ENCODE results near the gene CIPC. TPM values are rescaled to one million over a fixed set of nuclear protein-coding genes. Genes with fewer than 3 reads are reported as not detected.
A peak's percentile ranks its signal among the peaks of the same experiment; 100 is the strongest.

The CIPC gene
- total and polyA plus RNA-seq, 2 of the 13 experiments (the other 11 are each of a cell fraction or from before 2014, with no cell fraction given) = 7.6 to 13.9 TPM

GRCh38 chr14:77086017-77086727 is 11.9 kb upstream of the CIPC start (continued):
- TF ChIP-seq, protein P1, sequence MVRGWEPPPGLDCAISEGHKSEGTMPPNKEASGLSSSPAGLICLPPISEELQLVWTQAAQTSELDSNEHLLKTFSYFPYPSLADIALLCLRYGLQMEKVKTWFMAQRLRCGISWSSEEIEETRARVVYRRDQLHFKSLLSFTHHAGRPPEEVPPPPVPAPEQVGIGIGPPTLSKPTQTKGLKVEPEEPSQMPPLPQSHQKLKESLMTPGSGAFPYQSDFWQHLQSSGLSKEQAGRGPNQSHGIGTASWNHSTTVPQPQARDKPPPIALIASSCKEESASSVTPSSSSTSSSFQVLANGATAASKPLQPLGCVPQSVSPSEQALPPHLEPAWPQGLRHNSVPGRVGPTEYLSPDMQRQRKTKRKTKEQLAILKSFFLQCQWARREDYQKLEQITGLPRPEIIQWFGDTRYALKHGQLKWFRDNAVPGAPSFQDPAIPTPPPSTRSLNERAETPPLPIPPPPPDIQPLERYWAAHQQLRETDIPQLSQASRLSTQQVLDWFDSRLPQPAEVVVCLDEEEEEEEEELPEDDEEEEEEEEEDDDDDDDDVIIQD (CRISPR knock-in tag; IDR thresholded peaks at IDR 0.05; ENCODE audit: low read depth) = no peak
- no peak for TF ChIP-seq KLF12 (CRISPR knock-in tag; IDR thresholded peaks at IDR 0.05; ENCODE audit: borderline replicate concordance)
- no peak for TF ChIP-seq RBFOX2 (IDR thresholded peaks at IDR 0.05; ENCODE audit: low read depth, low read length)
- TF ChIP-seq SNAPC4 (CRISPR knock-in tag; IDR thresholded peaks at IDR 0.05) = no peak
- TF ChIP-seq, protein P2, sequence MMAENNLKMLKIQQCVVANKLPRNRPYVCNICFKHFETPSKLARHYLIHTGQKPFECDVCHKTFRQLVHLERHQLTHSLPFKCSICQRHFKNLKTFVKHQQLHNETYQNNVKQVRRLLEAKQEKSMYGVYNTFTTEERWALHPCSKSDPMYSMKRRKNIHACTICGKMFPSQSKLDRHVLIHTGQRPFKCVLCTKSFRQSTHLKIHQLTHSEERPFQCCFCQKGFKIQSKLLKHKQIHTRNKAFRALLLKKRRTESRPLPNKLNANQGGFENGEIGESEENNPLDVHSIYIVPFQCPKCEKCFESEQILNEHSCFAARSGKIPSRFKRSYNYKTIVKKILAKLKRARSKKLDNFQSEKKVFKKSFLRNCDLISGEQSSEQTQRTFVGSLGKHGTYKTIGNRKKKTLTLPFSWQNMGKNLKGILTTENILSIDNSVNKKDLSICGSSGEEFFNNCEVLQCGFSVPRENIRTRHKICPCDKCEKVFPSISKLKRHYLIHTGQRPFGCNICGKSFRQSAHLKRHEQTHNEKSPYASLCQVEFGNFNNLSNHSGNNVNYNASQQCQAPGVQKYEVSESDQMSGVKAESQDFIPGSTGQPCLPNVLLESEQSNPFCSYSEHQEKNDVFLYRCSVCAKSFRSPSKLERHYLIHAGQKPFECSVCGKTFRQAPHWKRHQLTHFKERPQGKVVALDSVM (CRISPR knock-in tag; IDR thresholded peaks at IDR 0.05) = no peak
- TF ChIP-seq RFX1 (IDR thresholded peaks at IDR 0.05) = peak; percentile 49; the same call in 1 of the 2 replicates
- no peak for TF ChIP-seq ZNF362 (CRISPR knock-in tag; IDR thresholded peaks at IDR 0.05; ENCODE audit: borderline replicate concordance)
